Measurements from ENCODE around the gene PARD3.

PARD3 gene

GRCh38 chr10:34728361-34728760 is 86.7 kb downstream of the PARD3 start:
- TF ChIP-seq CTCF (IDR thresholded peaks at IDR 0.05; ENCODE audit: low read depth, low read length, missing control alignments) = no peak
- H3K4me3 ChIP-seq (ENCODE audit: low read depth, low read length) = no peak overlapping the region
- DNase-seq (ENCODE audit: low read depth) = no peak
- in situ Hi-C loops (cut with HindIII; ENCODE audit: low sequenced_read_pairs) = no loop called here

- in situ Hi-C loops (cut with HindIII; ENCODE audit: low sequenced_read_pairs) = no loop called here
- no peak overlapping the region for H3K4me3 ChIP-seq (ENCODE audit: low read depth, low read length)
- no peak for DNase-seq (ENCODE audit: low read depth)
- no peak for TF ChIP-seq CTCF (IDR thresholded peaks at IDR 0.05; ENCODE audit: low read depth, low read length, missing control alignments)
Observed at GRCh38 chr10:34727595-34728033, 87.5 kb downstream of the PARD3 start.

GRCh38 chr10:34726862-34727261 is 88.2 kb downstream of the PARD3 start:
- no peak for TF ChIP-seq CTCF (IDR thresholded peaks at IDR 0.05; ENCODE audit: low read depth, low read length, missing control alignments)
- in situ Hi-C loops (cut with HindIII; ENCODE audit: low sequenced_read_pairs) = no loop called here
- H3K4me3 ChIP-seq (ENCODE audit: low read depth, low read length) = no peak overlapping the region

GRCh38 chr10:34723750-34724149 is 91.3 kb downstream of the PARD3 start:
- peak; percentile 68 for DNase-seq (ENCODE audit: low read depth)
- TF ChIP-seq CTCF (IDR thresholded peaks at IDR 0.05; ENCODE audit: low read depth, low read length, missing control alignments) = peak; percentile 67
- in situ Hi-C loops (cut with HindIII; ENCODE audit: low sequenced_read_pairs) = no loop called here
- no peak overlapping the region for H3K4me3 ChIP-seq (ENCODE audit: low read depth, low read length)

More at GRCh38 chr10:34726862-34727261, 88.2 kb downstream of the PARD3 start:
- no peak for DNase-seq (ENCODE audit: low read depth)

GRCh38 chr10:34722404-34722803 is 92.7 kb downstream of the PARD3 start:
- in situ Hi-C loops (cut with HindIII; ENCODE audit: low sequenced_read_pairs) = no loop called here
- no peak overlapping the region for H3K4me3 ChIP-seq (ENCODE audit: low read depth, low read length)
- no peak for TF ChIP-seq CTCF (IDR thresholded peaks at IDR 0.05; ENCODE audit: low read depth, low read length, missing control alignments)
- DNase-seq (ENCODE audit: low read depth) = no peak

- no peak for TF ChIP-seq CTCF (IDR thresholded peaks at IDR 0.05; ENCODE audit: low read depth, low read length, missing control alignments)
- peak; percentile 76 for DNase-seq (ENCODE audit: low read depth)
- H3K4me3 ChIP-seq (ENCODE audit: low read depth, low read length) = no peak overlapping the region
- in situ Hi-C loops (cut with HindIII; ENCODE audit: low sequenced_read_pairs) = no loop called here
Observed at GRCh38 chr10:34721208-34721840, 93.8 kb downstream of the PARD3 start.
